Measurements from ENCODE around the gene KREMEN2. TPM values are rescaled to one million over a fixed set of nuclear protein-coding genes. Genes with fewer than 3 reads are reported as not detected.

Gene KREMEN2
- polyA plus RNA-seq, 3 donors: 0.09 TPM; not detected in 2

GRCh38 chr16:2950773-2951172, 13.3 kb upstream of the KREMEN2 start:
- Histone ChIP-seq H3K27me3 (ENCODE audit: control insufficient read depth in 2 of 2, insufficient read depth in 2 of 2, low read length in 2 of 2) (no peaks in the 10 kb centered on the region), H3K79me2 (ENCODE audit: insufficient read depth, low read length) (no peaks in the 10 kb centered on the region), H2AFZ (ENCODE audit: insufficient read depth, low read depth, low read length, poor library complexity, severe bottlenecking) (no peak overlapping the region), H4K20me1 (ENCODE audit: insufficient read depth, low read length) (no peaks in the 10 kb centered on the region), H3K36me3 (replicated peaks in 1 of 2; ENCODE audit: control insufficient read depth in 1 of 2, insufficient read depth in 2 of 2, low read length in 2 of 2) (peaks cover 8 to 9% of the 10 kb centered on the region in 2 donors), H3K4me1 (ENCODE audit: control insufficient read depth in 1 of 2, insufficient read depth in 2 of 2, low read length in 2 of 2) (peaks cover 6 to 7% of the 10 kb centered on the region in 2 donors), H3K27ac (ENCODE audit: low read depth in 1 of 2, low read length in 2 of 2) (no peak overlapping the region), H3K4me3 (replicated peaks in 1 of 3; ENCODE audit: low read depth in 2 of 3, low read length in 3 of 3) (no peak overlapping the region), H3K9me3 (replicated peaks in 1 of 2; ENCODE audit: control insufficient read depth in 1 of 2, insufficient read depth in 1 of 2, low read length in 2 of 2) (no peaks in the 10 kb centered on the region), H3K4me2 (replicated peaks; ENCODE audit: extremely low read depth, low read length, poor library complexity, severe bottlenecking) (no peak overlapping the region), H3K9ac (ENCODE audit: insufficient read depth, low read length, poor library complexity, severe bottlenecking) (no peak overlapping the region)
- Mint-ChIP-seq H3K4me1 (peaks cover under 1% of the 10 kb centered on the region), H3K27ac (no peak overlapping the region), H3K36me3 (peaks cover 8 to 20% of the 10 kb centered on the region in 2 donors), H3K4me3 (no peak overlapping the region), H3K9me3 (no peaks in the 10 kb centered on the region), H3K27me3 (ENCODE audit: low read depth in 3 of 3) (peaks cover 0 to 4% (median 0%) of the 10 kb centered on the region in 3 donors)
- 96% methylated on average over 15 of the region's 16 CpGs for WGBS (ENCODE audit: insufficient coverage)
- TF ChIP-seq CTCF (IDR thresholded peaks at IDR 0.05): no peak
- no peak for DNase-seq
- intact Hi-C loops (cut with micrococcal nuclease): no loop called here

GRCh38 chr16:2952679-2953078, 11.4 kb upstream of the KREMEN2 start:
- DNase-seq: no peak
- Mint-ChIP-seq H3K36me3 (peaks cover 8 to 11% of the 10 kb centered on the region in 2 donors), H3K27ac (peak overlapping the region in 1 of 7 donors; percentile 30), H3K27me3 (ENCODE audit: low read depth in 3 of 3) (peaks cover 0 to 9% (median 2%) of the 10 kb centered on the region in 3 donors), H3K4me1 (peaks cover 12% of the 10 kb centered on the region), H3K9me3 (peaks cover 0 to 2% (median 0%) of the 10 kb centered on the region in 7 donors), H3K4me3 (no peak overlapping the region)
- Histone ChIP-seq H3K4me3 (replicated peaks in 1 of 3; ENCODE audit: low read depth in 2 of 3, low read length in 3 of 3) (no peak overlapping the region), H3K9ac (ENCODE audit: insufficient read depth, low read length, poor library complexity, severe bottlenecking) (no peak overlapping the region), H2AFZ (ENCODE audit: insufficient read depth, low read depth, low read length, poor library complexity, severe bottlenecking) (no peak overlapping the region), H3K79me2 (ENCODE audit: insufficient read depth, low read length) (no peaks in the 10 kb centered on the region), H3K27ac (ENCODE audit: low read depth in 1 of 2, low read length in 2 of 2) (no peak overlapping the region), H3K9me3 (replicated peaks in 1 of 2; ENCODE audit: control insufficient read depth in 1 of 2, insufficient read depth in 1 of 2, low read length in 2 of 2) (no peaks in the 10 kb centered on the region), H4K20me1 (ENCODE audit: insufficient read depth, low read length) (no peaks in the 10 kb centered on the region), H3K27me3 (ENCODE audit: control insufficient read depth in 2 of 2, insufficient read depth in 2 of 2, low read length in 2 of 2) (no peaks in the 10 kb centered on the region), H3K4me2 (replicated peaks; ENCODE audit: extremely low read depth, low read length, poor library complexity, severe bottlenecking) (no peak overlapping the region), H3K36me3 (replicated peaks in 1 of 2; ENCODE audit: control insufficient read depth in 1 of 2, insufficient read depth in 2 of 2, low read length in 2 of 2) (peaks cover 8 to 9% of the 10 kb centered on the region in 2 donors), H3K4me1 (ENCODE audit: control insufficient read depth in 1 of 2, insufficient read depth in 2 of 2, low read length in 2 of 2) (peaks cover 13 to 15% of the 10 kb centered on the region in 2 donors)
- TF ChIP-seq CTCF (IDR thresholded peaks at IDR 0.05): no peak
- 91% methylated on average over 11 of the region's 11 CpGs for WGBS (ENCODE audit: insufficient coverage)
- intact Hi-C loops (cut with micrococcal nuclease): no loop called here
